GM19043 (cell line): ENCODE measurements around the gene CPNE8.

Experiments
- ATAC-seq: cut with Tn5 transposase; IDR thresholded peaks from one replicate; pipeline ENCODE4 v1.9.1; 2021; ENCODE audit warnings: low read depth; ENCODE audit not compliant: unreplicated experiment

CPNE8 gene

GRCh38 chr12:38905480-38906351 lies at the start of gene CPNE8:
TSS of gene CPNE8 (minus strand) at chr12:38905591. CDS start at chr12:38905534, 57 bp downstream.
- peak; percentile 44 for ATAC-seq

GRCh38 chr12:38954238-38954873 lies 49.0 kb upstream of the CPNE8 start:
- ATAC-seq = no peak

DNA sequence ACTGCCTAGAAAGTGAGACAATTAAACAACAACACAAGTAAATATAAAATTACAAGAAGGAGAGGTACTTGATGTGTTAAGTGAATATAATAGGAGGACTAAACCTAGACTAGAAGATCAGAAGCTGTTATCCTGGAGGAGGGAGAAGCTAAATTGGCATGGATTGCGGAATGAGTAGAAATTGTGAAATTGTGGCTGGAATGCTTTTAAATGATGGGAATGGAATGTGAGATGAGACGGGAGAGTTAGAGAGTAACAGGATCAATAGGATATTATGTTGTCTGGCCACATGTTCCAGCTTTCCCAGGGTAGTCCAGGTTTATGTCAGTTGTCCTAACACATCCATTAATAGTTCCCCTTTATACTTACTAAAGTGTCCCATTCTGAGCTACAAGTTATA lies 44.0 kb upstream of the CPNE8 start:
- no peak for ATAC-seq

GRCh38 chr12:38934686-38935085 lies 29.3 kb upstream of the CPNE8 start:
- no peak for ATAC-seq

DNA sequence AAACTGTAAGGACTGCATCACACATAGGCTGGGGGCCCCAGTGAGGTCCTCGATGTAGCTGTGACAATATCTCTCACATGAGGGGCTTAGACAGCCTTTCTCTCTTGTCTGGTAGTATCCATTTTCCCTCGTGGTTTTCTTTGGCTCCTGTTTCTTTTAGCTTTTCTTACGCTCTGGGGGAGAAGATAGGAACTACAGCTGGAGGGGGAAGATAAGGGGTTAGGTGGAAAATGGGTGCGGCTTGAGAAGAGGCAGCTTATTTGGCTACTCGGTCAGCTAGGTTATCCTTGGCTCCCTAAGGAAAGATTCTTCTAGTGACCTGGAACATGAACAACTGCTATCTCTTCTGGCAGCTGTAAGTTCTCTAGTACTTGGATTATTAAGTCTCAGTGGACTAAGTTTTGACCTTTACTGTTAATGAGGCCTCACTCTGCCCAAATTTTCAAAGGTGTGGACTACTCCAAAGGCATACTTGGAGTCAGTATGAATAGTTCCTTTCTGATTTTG lies 28.7 kb upstream of the CPNE8 start:
- no peak for ATAC-seq

DNA sequence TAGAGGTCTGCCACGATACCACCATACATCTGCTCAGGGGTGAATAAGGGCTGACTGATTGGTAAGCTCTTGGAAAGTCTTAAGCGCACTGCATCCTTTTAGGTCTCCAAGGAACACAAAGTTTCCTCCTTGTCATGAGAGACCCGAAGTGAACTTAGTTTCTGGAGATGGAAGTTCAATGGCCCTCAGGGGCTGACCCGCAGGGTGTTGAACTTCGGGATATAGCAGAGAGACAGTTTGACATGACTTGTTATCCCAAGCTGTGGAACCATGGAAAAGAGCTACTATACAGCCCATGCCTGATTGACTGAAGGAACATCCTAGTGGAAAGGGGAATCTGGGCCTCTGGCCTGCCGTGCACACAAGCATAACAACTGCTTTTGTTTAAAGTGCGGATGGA lies 26.9 kb upstream of the CPNE8 start:
- ATAC-seq = no peak

GRCh38 chr12:38931461-38931860 lies 26.1 kb upstream of the CPNE8 start:
- ATAC-seq = no peak

DNA sequence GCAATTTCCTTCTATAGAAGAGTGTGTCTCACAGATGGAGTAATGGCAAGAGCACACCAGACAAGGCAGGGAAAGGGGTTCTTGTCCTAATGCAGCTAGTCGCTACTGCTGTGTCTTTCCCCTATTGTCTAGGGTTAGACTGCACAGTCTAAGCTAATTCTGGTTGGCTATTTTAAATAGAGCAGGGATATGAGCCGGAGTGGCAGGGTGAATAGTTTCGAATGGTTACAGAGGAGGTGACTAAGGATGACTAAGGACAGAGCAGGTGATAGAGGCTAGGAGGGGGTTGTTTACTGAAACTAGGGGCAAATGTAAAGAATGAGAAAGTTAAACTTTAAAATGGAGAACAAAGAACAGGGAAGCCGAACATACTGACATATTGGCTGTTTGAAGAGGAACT lies 25.6 kb upstream of the CPNE8 start:
- ATAC-seq = no peak

- ATAC-seq = no peak
These were observed 21.1 kb upstream of the CPNE8 start for GRCh38 chr12:38926501-38926900.

GRCh38 chr12:38921025-38921677 lies 15.8 kb upstream of the CPNE8 start:
- ATAC-seq = peak; percentile 85

GRCh38 chr12:38919191-38919590 lies 13.8 kb upstream of the CPNE8 start:
- ATAC-seq = no peak

- no peak for ATAC-seq
These were observed 10.2 kb upstream of the CPNE8 start for GRCh38 chr12:38915429-38916182.

- no peak for ATAC-seq
These were observed 6.7 kb upstream of the CPNE8 start for GRCh38 chr12:38912116-38912515.

DNA sequence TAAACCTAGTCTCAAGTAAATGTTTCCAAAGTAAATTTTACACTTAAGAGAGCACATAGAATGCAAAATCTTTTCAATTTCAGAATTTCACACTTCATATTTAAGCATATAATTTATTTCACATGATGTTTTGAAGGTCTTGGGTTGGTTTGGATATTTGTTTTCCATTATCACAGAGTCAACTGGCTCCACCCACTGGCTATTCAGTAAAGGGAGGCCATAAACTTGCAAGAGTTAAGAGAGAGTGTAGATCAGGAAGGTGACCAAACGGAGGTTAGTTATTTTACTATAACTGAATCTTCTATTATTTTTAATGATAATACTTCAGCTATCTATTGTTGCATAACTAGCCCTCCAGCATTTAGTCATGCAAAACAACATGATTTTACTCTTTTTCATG lies 6.2 kb upstream of the CPNE8 start:
- no peak for ATAC-seq

DNA sequence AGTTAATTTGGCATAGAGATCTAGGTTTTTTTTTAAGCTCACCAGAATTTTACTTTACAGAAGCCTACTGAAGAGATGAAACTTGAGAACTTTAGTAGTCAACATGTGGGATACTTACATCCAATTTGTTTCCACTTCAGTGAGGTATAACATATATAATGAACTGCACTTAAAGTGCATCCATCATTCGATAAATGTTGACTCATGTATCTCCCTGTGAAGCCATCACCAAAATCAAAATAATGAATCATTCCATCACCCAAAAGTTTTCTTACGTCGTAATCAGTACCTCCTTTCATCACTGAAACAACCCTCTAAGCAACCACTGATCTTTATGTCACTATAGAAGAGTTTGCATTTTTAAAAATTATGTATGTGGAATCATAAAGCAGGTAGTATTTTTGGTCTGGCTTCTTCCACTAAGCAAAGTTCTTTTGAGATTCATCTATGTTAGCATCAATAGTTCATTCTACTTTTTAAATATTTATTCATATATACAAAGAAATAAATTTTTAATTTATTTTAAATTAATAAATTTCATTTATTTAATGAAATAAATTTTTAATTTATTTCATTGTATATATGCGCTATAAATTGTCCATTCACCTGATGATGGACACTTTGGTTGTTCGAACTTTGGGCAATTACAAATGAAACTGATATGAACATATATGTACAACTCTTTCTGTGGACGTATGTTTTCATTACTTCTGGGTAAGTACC lies 2.0 kb upstream of the CPNE8 start:
- no peak for ATAC-seq

DNA sequence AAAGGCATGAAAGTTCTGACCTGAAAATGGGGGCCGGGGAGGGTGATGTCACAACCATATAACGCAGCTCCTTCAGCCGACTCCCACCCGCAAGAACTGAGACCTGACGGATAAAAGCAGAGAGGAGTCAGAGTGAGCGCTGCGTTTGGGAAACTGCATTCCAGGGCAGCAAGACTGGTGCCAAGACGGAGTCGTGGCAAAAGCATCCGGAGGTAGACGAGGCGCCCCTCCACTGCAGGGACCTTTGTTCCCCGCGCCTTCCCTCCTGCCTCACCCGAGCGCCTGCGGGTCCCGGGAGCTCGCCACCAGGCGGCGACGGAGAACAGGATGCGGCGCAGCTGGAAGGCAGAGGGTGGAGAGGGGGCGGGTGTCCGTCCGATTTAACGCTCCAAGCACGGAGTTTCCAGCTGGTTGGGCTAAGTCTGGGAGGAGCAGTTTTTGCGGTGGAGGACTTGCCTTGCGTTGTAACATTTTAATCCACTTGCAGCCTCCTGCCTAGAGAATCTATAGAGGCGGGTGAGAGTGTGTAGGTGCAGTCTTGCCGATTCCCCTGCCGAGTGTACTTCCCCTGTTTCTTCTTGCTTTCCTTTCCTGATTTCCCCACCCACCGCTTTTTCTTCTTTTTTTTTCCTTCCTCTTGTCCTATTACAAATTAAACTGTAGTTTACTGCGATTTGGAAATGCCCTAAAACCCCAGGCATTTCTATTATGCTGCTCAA lies 1.2 kb upstream of the CPNE8 start:
- ATAC-seq = peak; percentile 50

GRCh38 chr12:38904537-38905479 lies 583 bp downstream of the CPNE8 start:
- peak; percentile 58 for ATAC-seq

GRCh38 chr12:38903596-38903995 lies 1.8 kb downstream of the CPNE8 start:
- no peak for ATAC-seq
